ENCODE data around the gene ZBTB7C.

GRCh38 chr18:48122376-48122775 lies 286.8 kb downstream of the ZBTB7C start:
- TF ChIP-seq ZNF12 (CRISPR knock-in tag; IDR thresholded peaks at IDR 0.05) = no peak
- TF ChIP-seq EGR1 (conservative IDR thresholded peaks at IDR 0.05) = no peak
- no peak for TF ChIP-seq EZH2 (IDR thresholded peaks at IDR 0.05; ENCODE audit: borderline replicate concordance, low read depth, low read length)
- TF ChIP-seq CTCF (IDR thresholded peaks at IDR 0.05 in 2 of 3, conservative IDR thresholded peaks at IDR 0.05 in 1 of 3; ENCODE audit: insufficient read depth in 2 of 3, low read depth in 1 of 3, low read length in 3 of 3) = no peak
- TF ChIP-seq GTF2F1 (IDR thresholded peaks at IDR 0.05; ENCODE audit: low read depth, low read length) = no peak
- TF ChIP-seq MYNN (IDR thresholded peaks at IDR 0.05) = no peak
- no peak for TF ChIP-seq MYNN (CRISPR knock-in tag; IDR thresholded peaks at IDR 0.05)
- no peak for TF ChIP-seq CEBPZ (IDR thresholded peaks at IDR 0.05; ENCODE audit: borderline replicate concordance, low read depth, low read length)
- no peak for TF ChIP-seq MNT (conservative IDR thresholded peaks at IDR 0.05)
- TF ChIP-seq ATF7 (IDR thresholded peaks at IDR 0.05) = no peak
- TF ChIP-seq POLR2A (conservative IDR thresholded peaks at IDR 0.05) = no peak
- no peak for TF ChIP-seq U2AF2 (optimal IDR thresholded peaks at IDR 0.05; ENCODE audit: low read depth, low read length)
- no peak for TF ChIP-seq FOS (IDR thresholded peaks at IDR 0.05; ENCODE audit: extremely low read depth, insufficient read length)
- TF ChIP-seq MYC (IDR thresholded peaks at IDR 0.05; ENCODE audit: low read depth, low read length) = no peak
- TF ChIP-seq MYC (CRISPR knock-in tag; IDR thresholded peaks at IDR 0.05; ENCODE audit: borderline replicate concordance, low read depth) = no peak
- no peak for TF ChIP-seq SNIP1 (IDR thresholded peaks at IDR 0.05; ENCODE audit: low read depth)

All from K562 (cell line).